H9 (cell line): ENCODE measurements around the gene TP53BP2. TPM values are rescaled to one million over a fixed set of nuclear protein-coding genes. Genes with fewer than 3 reads are reported as not detected.

Experiments
- DNase-seq: peaks from one replicate; pipeline ENCODE4 v3.0.0-alpha.2; 2017
- H2AFZ ChIP-seq: one replicate; pipeline ENCODE4 v1.6.1; 2013; ENCODE audit warnings: mild to moderate bottlenecking, low read length, control low read depth, moderate library complexity
- H2AK5ac ChIP-seq: 2 replicates; pipeline ENCODE4 v1.6.1; 2013; ENCODE audit warnings: low read length, control low read depth, mixed read lengths; ENCODE audit not compliant: insufficient read length
- H2BK120ac ChIP-seq: one replicate; pipeline ENCODE4 v1.6.1; 2013; ENCODE audit warnings: low read depth, mild to moderate bottlenecking, low read length, control low read depth, inconsistent platforms; ENCODE audit not compliant: poor library complexity, severe bottlenecking
- H2BK12ac ChIP-seq: 2 replicates; pipeline ENCODE4 v1.6.1; 2013; ENCODE audit warnings: low read length, control low read depth, mixed read lengths, low read depth; ENCODE audit not compliant: insufficient read length
- H2BK15ac ChIP-seq: 2 replicates; pipeline ENCODE4 v1.6.1; 2013; ENCODE audit warnings: low read depth, low read length, control low read depth
- H2BK20ac ChIP-seq: one replicate; pipeline ENCODE4 v1.6.1; 2013; ENCODE audit warnings: low read depth, mild to moderate bottlenecking, low read length, control low read depth, inconsistent platforms; ENCODE audit not compliant: poor library complexity, severe bottlenecking
- H2BK5ac ChIP-seq: 2 replicates; pipeline ENCODE4 v1.6.1; 2013; ENCODE audit warnings: low read length, control low read depth, mixed read lengths; ENCODE audit not compliant: insufficient read length
- H3K14ac ChIP-seq: 2 replicates; pipeline ENCODE4 v1.6.1; 2013; ENCODE audit warnings: low read length, control low read depth; ENCODE audit not compliant: insufficient read depth
- H3K18ac ChIP-seq: 2 replicates; pipeline ENCODE4 v1.6.1; 2013; ENCODE audit warnings: low read depth, mild to moderate bottlenecking, mixed read lengths, low read length, control low read depth; ENCODE audit not compliant: insufficient read length
- H3K23ac ChIP-seq: 2 replicates; pipeline ENCODE4 v1.6.1; 2013; ENCODE audit warnings: low read length, control low read depth, mixed read lengths, low read depth; ENCODE audit not compliant: insufficient read length
- H3K23me2 ChIP-seq: 2 replicates; pipeline ENCODE4 v1.6.1; 2013; ENCODE audit warnings: low read depth, mild to moderate bottlenecking, mixed read lengths, low read length, control low read depth; ENCODE audit not compliant: insufficient read length, poor library complexity, severe bottlenecking
- H3K27ac ChIP-seq: 2 replicates; pipeline ENCODE4 v1.5.1; 2013; ENCODE audit warnings: low read length, control low read depth, mixed read lengths, low read depth; ENCODE audit not compliant: insufficient read length
- H3K27me3 ChIP-seq: 2 replicates; pipeline ENCODE4 v1.6.1; 2013; ENCODE audit warnings: low read length, control low read depth, inconsistent platforms; ENCODE audit not compliant: insufficient read depth
- H3K4ac ChIP-seq: 2 replicates; pipeline ENCODE4 v1.6.1; 2013; ENCODE audit warnings: low read depth, mild to moderate bottlenecking, control low read depth, inconsistent platforms, low read length, moderate library complexity
- H3K4me1 ChIP-seq: 2 replicates; pipeline ENCODE4 v1.6.1; 2013; ENCODE audit warnings: low read length, control low read depth, inconsistent platforms; ENCODE audit not compliant: insufficient read depth
- H3K4me2 ChIP-seq: 2 replicates; pipeline ENCODE4 v1.6.1; 2013; ENCODE audit warnings: low read length, control low read depth, mixed read lengths; ENCODE audit not compliant: insufficient read length, insufficient read depth
- H3K56ac ChIP-seq: 2 replicates; pipeline ENCODE4 v1.6.1; 2013; ENCODE audit warnings: low read depth, mild to moderate bottlenecking, mixed read lengths, low read length, control low read depth; ENCODE audit not compliant: insufficient read length
- H3K79me1 ChIP-seq: 2 replicates; pipeline ENCODE4 v1.6.1; 2013; ENCODE audit warnings: low read depth, mild to moderate bottlenecking, moderate library complexity, low read length, control low read depth, inconsistent platforms; ENCODE audit not compliant: insufficient read depth, poor library complexity, severe bottlenecking
- H3K79me2 ChIP-seq: 2 replicates; pipeline ENCODE4 v1.6.1; 2013; ENCODE audit warnings: low read length, control low read depth, inconsistent platforms; ENCODE audit not compliant: insufficient read depth
- H3K9ac ChIP-seq: 2 replicates; pipeline ENCODE4 v1.6.1; 2013; ENCODE audit warnings: low read length, control low read depth, mixed read lengths; ENCODE audit not compliant: insufficient read length; ENCODE audit errors: extremely low read depth
- H3K9me3 ChIP-seq: one replicate; pipeline ENCODE4 v1.6.1; 2013; ENCODE audit warnings: low read depth, low read length, inconsistent platforms; ENCODE audit not compliant: control insufficient read depth
- H3T11ph ChIP-seq: one replicate; pipeline ENCODE4 v1.6.1; 2013; ENCODE audit warnings: mild to moderate bottlenecking, low read length, control low read depth, inconsistent platforms
- H4K20me1 ChIP-seq: one replicate; pipeline ENCODE4 v1.6.1; 2013; ENCODE audit not compliant: control insufficient read depth, insufficient read length, insufficient read depth
- H4K5ac ChIP-seq: 2 replicates; pipeline ENCODE4 v1.6.1; 2013; ENCODE audit warnings: low read depth, mild to moderate bottlenecking, mixed read lengths, low read length, control low read depth; ENCODE audit not compliant: insufficient read length
- H4K8ac ChIP-seq: replicated peaks from 2 replicates; pipeline ENCODE4 v1.6.1; 2013; ENCODE audit warnings: low read length, control low read depth, mixed read lengths, low read depth; ENCODE audit not compliant: insufficient read length
- H4K91ac ChIP-seq: 2 replicates; pipeline ENCODE4 v1.6.1; 2013; ENCODE audit warnings: low read depth, mild to moderate bottlenecking, moderate library complexity, mixed read lengths, low read length, control low read depth; ENCODE audit not compliant: insufficient read length
- H3K27ac Mint-ChIP-seq, 3 experiments: 2 replicates in 2 of 3; 3 replicates in 1 of 3; pipeline ENCODE4 v1.8.0; 2020 to 2021; ENCODE audit warnings: mixed read lengths in 3 of 3, mild to moderate bottlenecking in 1 of 3, moderate library complexity in 1 of 3
- H3K27me3 Mint-ChIP-seq: 2 replicates; pipeline ENCODE4 v1.8.0; 2021; ENCODE audit warnings: low read depth, mild to moderate bottlenecking, moderate library complexity, mixed read lengths
- H3K36me3 Mint-ChIP-seq, 3 experiments: 2 replicates in 2 of 3; 3 replicates in 1 of 3; pipeline ENCODE4 v1.8.0; 2020 to 2021; ENCODE audit warnings: low read depth in 3 of 3, mixed read lengths in 3 of 3; ENCODE audit not compliant: insufficient read depth in 1 of 3
- H3K4me1 Mint-ChIP-seq, 2 experiments: 2 replicates each; pipeline ENCODE4 v1.8.0; 2020; ENCODE audit warnings: mixed read lengths in 2 of 2
- H3K4me3 Mint-ChIP-seq, 2 experiments: 2 replicates in 1 of 2; 3 replicates in 1 of 2; pipeline ENCODE4 v1.8.0; 2020 to 2021; ENCODE audit warnings: mild to moderate bottlenecking in 2 of 2, mixed read lengths in 2 of 2, moderate library complexity in 1 of 2
- H3K9me3 Mint-ChIP-seq, 2 experiments: 2 replicates in 1 of 2; 3 replicates in 1 of 2; pipeline ENCODE4 v1.8.0; 2020; ENCODE audit warnings: mild to moderate bottlenecking in 2 of 2, mixed read lengths in 2 of 2, moderate library complexity in 1 of 2
- WGBS: extraction: QIAGEN DNeasy Blood & Tissue Kit; methylation state at CpG from one replicate; pipeline ENCODE4 v1.1.7; 2013; ENCODE audit warnings: missing lambda C conversion rate, low lambda C conversion rate, mixed read lengths; ENCODE audit not compliant: insufficient read length; ENCODE audit errors: extremely low coverage; 5-methylcytosine and 5-hydroxymethylcytosine counted together
- total RNA-seq: library from RNA; stranded (reverse); gene quantifications from 2 replicates; pipeline ENCODE4 v1.2.1, GENCODE V29; 2021
- TF ChIP-seq, protein P1 (sequence below): fragments of 200-600 bp; sonication (generic); conservative IDR thresholded peaks from 3 replicates; pipeline ENCODE4 v1.8.0; 2021; ENCODE audit warnings: antibody characterized with exemption, mild to moderate bottlenecking

TP53BP2 gene
- total RNA-seq, 1 experiment from 2014 or later: 49.7 TPM

GRCh38 chr1:223877804-223878203, 32.1 kb upstream of the TP53BP2 start:
- Histone ChIP-seq H3K23me2 (no peaks in the 10 kb centered on the region), H3K27me3 (no peaks in the 10 kb centered on the region), H2BK5ac (no peak overlapping the region), H2BK120ac (no peak overlapping the region), H2BK12ac (no peak overlapping the region), H2BK20ac (no peak overlapping the region), H2AK5ac (no peak overlapping the region), H2BK15ac (no peak overlapping the region), H3K9me3 (peaks cover 5% of the 10 kb centered on the region), H3K18ac (no peak overlapping the region), H3T11ph (no peak overlapping the region), H4K91ac (no peak overlapping the region), H4K5ac (no peak overlapping the region), H4K8ac (no peak overlapping the region), H3K27ac (no peak overlapping the region), H4K20me1 (no peaks in the 10 kb centered on the region), H2AFZ (no peak overlapping the region), H3K9ac (no peak overlapping the region), H3K23ac (no peak overlapping the region), H3K56ac (no peak overlapping the region), H3K4ac (no peak overlapping the region), H3K4me2 (no peak overlapping the region), H3K79me2 (no peaks in the 10 kb centered on the region), H3K79me1 (no peaks in the 10 kb centered on the region), H3K4me1 (no peaks in the 10 kb centered on the region), H3K14ac (no peak overlapping the region)
- peaks cover 0 to 2% of the 10 kb centered on the region in 2 experiments; a peak in 3 of 4 replicates for H3K4me1 Mint-ChIP-seq
- no peak overlapping the region for H3K27ac Mint-ChIP-seq
- peaks cover 15 to 18% of the 10 kb centered on the region in 2 experiments for H3K9me3 Mint-ChIP-seq
- peaks cover 0 to 6% (median 1%) of the 10 kb centered on the region in 3 experiments; a peak in 5 of 7 replicates for H3K36me3 Mint-ChIP-seq
- H3K4me3 Mint-ChIP-seq: no peak overlapping the region
- no CpG with 5 or more reads among the region's 3 CpGs for WGBS
- H3K27me3 Mint-ChIP-seq: no peaks in the 10 kb centered on the region
- TF ChIP-seq, protein P1, sequence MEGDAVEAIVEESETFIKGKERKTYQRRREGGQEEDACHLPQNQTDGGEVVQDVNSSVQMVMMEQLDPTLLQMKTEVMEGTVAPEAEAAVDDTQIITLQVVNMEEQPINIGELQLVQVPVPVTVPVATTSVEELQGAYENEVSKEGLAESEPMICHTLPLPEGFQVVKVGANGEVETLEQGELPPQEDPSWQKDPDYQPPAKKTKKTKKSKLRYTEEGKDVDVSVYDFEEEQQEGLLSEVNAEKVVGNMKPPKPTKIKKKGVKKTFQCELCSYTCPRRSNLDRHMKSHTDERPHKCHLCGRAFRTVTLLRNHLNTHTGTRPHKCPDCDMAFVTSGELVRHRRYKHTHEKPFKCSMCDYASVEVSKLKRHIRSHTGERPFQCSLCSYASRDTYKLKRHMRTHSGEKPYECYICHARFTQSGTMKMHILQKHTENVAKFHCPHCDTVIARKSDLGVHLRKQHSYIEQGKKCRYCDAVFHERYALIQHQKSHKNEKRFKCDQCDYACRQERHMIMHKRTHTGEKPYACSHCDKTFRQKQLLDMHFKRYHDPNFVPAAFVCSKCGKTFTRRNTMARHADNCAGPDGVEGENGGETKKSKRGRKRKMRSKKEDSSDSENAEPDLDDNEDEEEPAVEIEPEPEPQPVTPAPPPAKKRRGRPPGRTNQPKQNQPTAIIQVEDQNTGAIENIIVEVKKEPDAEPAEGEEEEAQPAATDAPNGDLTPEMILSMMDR: no peak
- no peak for DNase-seq
